Measurements from ENCODE around the gene CLCN3.

Gene CLCN3

DNA sequence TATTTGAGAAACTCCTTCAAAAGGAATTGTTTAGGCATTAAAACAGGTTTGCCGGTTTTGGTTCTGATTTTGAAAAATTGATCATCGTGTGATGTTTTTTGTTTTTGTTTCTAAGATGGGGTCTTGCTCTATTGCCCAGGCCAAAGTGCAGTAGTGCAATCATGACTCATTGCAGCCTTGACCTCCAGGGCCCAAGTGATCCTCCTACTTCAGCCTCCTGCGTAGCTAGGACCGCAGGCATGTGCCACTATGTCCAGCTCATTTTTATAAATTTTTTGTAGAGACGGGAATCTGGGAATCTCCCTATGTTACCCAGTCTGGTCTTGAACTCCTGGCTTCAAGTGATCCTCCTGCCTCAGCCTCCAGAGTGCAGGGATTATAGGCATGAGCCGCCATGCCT lies 35.0 kb downstream of the CLCN3 start:
- Histone ChIP-seq H3K27me3 (peaks cover 0 to 20% (median 11%) of the 10 kb centered on the region in 11 experiments; a peak in 19 of 22 replicates), H3K4me3 (no peak overlapping the region), H4K20me1 (peaks cover 0 to 45% (median 7%) of the 10 kb centered on the region in 11 experiments; a peak in 8 of 22 replicates), H3K36me3 (peaks cover 0 to 20% (median 10%) of the 10 kb centered on the region in 11 experiments; a peak in 14 of 22 replicates), H3K4me1 (peaks cover 3 to 12% (median 7%) of the 10 kb centered on the region in 10 experiments; a peak in 15 of 20 replicates), H3K9me3 (replicated peaks in 1 of 11) (0 out of 22 replicates have a peak, but pooled peaks cover 0 to 3% (median 0%) of the 10 kb centered on the region in 11 experiments), H3K27ac (no peak overlapping the region), H3K9ac (no peak overlapping the region), H3K4me2 (no peak overlapping the region)
- TF ChIP-seq Cebpa-rat (IDR thresholded peaks at IDR 0.05) = no peak

DNA sequence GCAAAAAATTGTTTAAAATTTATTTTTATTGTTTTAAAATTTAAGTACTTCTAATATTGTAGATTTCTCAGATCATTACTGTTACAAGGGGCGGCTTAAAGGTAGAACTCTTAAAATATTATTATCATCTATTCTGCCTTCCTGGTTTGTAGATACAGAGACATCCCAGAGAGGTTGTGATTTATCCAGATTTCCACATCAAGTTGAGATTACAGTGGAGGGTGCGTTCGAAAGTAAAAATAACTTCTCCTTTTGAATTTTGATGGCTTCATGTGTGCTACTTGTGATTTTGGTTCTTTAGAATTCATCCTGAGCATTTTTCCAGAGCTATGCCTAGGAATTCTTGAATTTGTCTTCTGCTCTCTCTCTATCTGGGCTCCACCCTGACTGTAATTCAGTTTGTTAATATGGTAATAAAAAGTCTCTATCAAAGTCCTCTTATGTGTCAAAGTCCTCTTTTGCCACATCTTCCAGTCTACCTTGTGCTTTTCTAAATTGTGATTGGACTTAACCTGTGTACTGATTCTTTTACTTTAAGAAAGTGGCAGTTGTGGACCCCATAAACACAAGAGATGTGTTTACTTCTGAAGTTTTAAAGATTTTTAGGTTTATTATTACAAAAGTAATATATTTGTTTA lies 37.2 kb downstream of the CLCN3 start:
- Histone ChIP-seq H3K9ac (no peak overlapping the region), H3K4me3 (no peak overlapping the region), H3K36me3 (peaks cover 0 to 16% (median 9%) of the 10 kb centered on the region in 11 experiments; a peak in 13 of 22 replicates), H3K9me3 (replicated peaks in 1 of 11) (0 out of 22 replicates have a peak, but pooled peaks cover 0 to 3% (median 0%) of the 10 kb centered on the region in 11 experiments), H3K27me3 (peaks cover 0 to 28% (median 15%) of the 10 kb centered on the region in 11 experiments; a peak in 19 of 22 replicates), H3K4me2 (no peak overlapping the region), H3K27ac (no peak overlapping the region), H3K4me1 (peaks cover 3 to 20% (median 10%) of the 10 kb centered on the region in 10 experiments; a peak in 15 of 20 replicates), H4K20me1 (peaks cover 0 to 52% (median 7%) of the 10 kb centered on the region in 11 experiments; a peak in 9 of 22 replicates)
- no peak for TF ChIP-seq Cebpa-rat (IDR thresholded peaks at IDR 0.05)

DNA sequence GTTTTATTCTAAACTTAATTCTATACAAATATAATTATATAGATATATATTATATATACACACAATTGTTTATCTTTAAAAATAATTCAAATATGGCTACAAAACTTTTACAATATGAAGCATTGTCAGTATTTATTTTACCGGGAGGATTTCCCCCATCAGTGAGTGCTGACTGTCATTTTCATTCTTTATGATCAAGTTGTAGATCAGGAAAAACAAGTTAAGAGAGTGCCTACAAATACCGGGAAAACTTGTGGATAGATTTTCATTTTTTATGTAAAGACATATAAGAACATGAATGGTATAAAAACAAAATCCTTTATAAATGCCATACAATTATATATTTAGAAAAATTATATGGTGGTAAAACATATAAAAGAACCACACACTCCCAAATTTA lies 37.8 kb downstream of the CLCN3 start:
- no peak overlapping the region for H3K27ac ChIP-seq

DNA sequence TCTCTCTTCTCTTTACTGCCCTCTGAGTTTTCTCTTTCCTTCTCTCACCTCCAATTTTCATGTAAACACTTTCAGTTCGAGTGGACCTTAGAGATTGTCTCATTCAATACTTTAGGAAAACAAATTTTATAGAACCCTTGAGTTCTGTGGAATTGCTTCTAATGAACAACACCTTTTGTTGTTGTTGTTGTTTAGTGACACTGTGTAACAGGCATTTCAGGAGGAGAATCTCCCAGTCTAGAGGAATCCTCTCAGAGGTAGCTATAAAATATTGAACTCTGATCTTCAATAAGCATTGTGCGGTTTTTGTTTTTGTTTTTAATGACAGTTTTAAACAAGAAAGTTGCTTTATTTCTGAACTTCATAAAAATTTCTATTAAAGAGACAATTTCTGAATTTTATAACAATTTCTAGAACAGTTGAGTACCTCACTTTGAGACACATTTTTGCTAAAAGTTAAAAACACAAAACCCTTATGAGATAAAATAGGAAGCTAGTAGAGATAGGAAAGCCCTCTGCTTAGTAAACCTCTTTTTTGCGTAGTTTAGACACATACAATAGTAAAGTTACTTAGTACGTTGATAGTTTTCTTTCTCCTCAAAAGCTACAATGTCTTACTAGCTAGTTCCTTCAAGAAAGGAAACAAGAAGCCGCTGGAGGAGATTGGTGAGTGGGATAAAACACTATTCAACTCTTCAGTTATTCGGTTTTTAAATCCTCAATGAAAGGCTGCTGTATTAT lies 38.8 kb downstream of the CLCN3 start:
- TF ChIP-seq Cebpa-rat (IDR thresholded peaks at IDR 0.05) = no peak
- Histone ChIP-seq H3K4me3 (no peak overlapping the region), H3K9ac (no peak overlapping the region), H3K9me3 (replicated peaks in 1 of 11) (0 out of 22 replicates have a peak, but pooled peaks cover 0 to 3% (median 0%) of the 10 kb centered on the region in 11 experiments), H3K36me3 (peaks cover 0 to 11% (median 8%) of the 10 kb centered on the region in 11 experiments; a peak in 11 of 22 replicates), H3K27ac (peak overlapping the region in 1 of 11 experiments; percentile 10; a peak in 1 of 22 replicates), H3K4me1 (peaks cover 3 to 22% (median 11%) of the 10 kb centered on the region in 10 experiments; a peak in 15 of 20 replicates), H4K20me1 (peaks cover 0 to 54% (median 9%) of the 10 kb centered on the region in 11 experiments; a peak in 9 of 22 replicates), H3K27me3 (peaks cover 0 to 28% (median 15%) of the 10 kb centered on the region in 11 experiments; a peak in 19 of 22 replicates), H3K4me2 (peak overlapping the region in 1 of 11 experiments; percentile 58; a peak in 2 of 22 replicates)

More for the DNA sequence above, 37.8 kb downstream of the CLCN3 start:
- H3K9me3 ChIP-seq (replicated peaks in 1 of 11) = 0 out of 22 replicates have a peak, but pooled peaks cover 0 to 3% (median 0%) of the 10 kb centered on the region in 11 experiments
- H3K4me3 ChIP-seq = no peak overlapping the region
- peaks cover 0 to 14% (median 8%) of the 10 kb centered on the region in 11 experiments; a peak in 11 of 22 replicates for H3K36me3 ChIP-seq
- peaks cover 0 to 28% (median 15%) of the 10 kb centered on the region in 11 experiments; a peak in 19 of 22 replicates for H3K27me3 ChIP-seq
- no peak overlapping the region for H3K4me2 ChIP-seq
- peaks cover 0 to 52% (median 7%) of the 10 kb centered on the region in 11 experiments; a peak in 9 of 22 replicates for H4K20me1 ChIP-seq
- peaks cover 3 to 20% (median 10%) of the 10 kb centered on the region in 10 experiments; a peak in 15 of 20 replicates for H3K4me1 ChIP-seq
- TF ChIP-seq Cebpa-rat (IDR thresholded peaks at IDR 0.05) = no peak
- no peak overlapping the region for H3K9ac ChIP-seq

DNA sequence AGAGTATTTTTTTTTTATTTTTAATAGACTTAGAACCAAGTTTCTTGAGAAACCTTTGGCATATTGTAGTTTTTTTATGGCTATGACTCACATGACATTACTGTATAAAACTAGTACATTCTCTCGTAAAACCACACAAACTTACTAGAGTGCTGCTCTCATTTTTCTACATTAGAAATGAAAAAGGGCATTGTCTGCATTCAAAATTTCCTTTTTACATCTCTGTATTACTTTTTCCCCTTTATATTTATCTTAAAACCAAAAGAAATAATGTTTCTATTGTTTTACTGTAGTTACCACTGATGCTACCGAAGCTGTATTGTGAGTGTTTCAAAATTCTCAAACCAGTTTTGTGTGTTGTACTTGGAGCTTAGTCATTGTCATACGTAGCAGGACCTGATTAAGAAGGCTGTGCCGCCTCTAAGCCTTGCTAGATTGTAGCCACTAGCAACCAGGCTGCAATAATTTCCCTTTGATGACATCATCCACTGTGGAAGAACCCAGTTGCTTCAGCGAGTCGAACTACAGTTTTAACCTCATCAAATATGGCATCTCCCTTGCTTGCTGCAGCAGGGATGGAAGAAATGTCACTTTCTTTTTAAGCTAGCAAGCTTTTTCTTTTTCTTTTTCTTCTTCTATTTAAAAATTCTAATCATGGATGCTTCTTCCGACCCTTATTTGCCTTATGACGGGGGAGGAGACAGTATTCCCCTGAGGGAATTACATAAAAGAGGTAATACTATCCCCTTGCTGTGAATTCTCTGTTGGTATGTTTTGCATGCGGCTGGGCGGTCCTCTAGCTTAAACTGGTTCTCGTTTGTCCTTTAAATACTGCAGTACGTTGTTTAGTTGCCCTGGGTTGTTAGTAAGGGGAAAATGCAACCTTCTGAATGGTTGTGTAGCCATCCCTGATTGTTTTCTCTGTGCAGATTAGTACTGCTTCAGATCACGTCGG lies 39.6 kb downstream of the CLCN3 start:
- H3K9ac ChIP-seq = no peak overlapping the region

DNA sequence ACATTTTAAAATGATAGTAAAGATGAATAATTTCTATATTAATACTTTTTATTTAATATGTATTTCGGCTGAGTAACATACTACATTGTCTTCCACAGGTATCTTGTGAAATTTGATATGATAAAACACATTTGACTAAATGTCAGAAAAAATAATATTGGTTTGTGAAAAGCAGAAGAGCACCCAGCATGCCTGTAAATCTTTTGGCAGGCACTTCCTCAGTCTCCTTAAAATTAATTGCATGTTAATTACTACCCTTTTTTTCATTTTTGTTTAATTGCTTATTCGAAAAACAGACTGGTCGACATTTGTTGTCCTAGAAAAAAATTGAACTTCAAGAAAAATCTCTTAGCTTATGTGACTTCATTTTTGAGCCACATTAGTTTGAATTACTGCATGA lies 40.6 kb downstream of the CLCN3 start:
- H3K9me3 ChIP-seq (replicated peaks in 1 of 11) = no peaks in the 10 kb centered on the region
- no peak for TF ChIP-seq Cebpa-rat (IDR thresholded peaks at IDR 0.05)
- peak overlapping the region in 2 of 11 experiments; percentile 64 to 69; a peak in 3 of 22 replicates for H3K4me2 ChIP-seq
- H3K27me3 ChIP-seq = peaks cover 0 to 28% (median 15%) of the 10 kb centered on the region in 11 experiments; a peak in 19 of 22 replicates
- no peak overlapping the region for H3K9ac ChIP-seq
- peaks cover 7 to 35% (median 17%) of the 10 kb centered on the region in 10 experiments; a peak in 16 of 20 replicates for H3K4me1 ChIP-seq
- H3K4me3 ChIP-seq = no peak overlapping the region
- H4K20me1 ChIP-seq = peaks cover 0 to 51% (median 10%) of the 10 kb centered on the region in 11 experiments; a peak in 9 of 22 replicates
- peaks cover 0 to 11% (median 4%) of the 10 kb centered on the region in 11 experiments; a peak in 8 of 22 replicates for H3K36me3 ChIP-seq
- no peak overlapping the region for H3K27ac ChIP-seq

More for the DNA sequence above, 39.6 kb downstream of the CLCN3 start:
- H3K36me3 ChIP-seq = peaks cover 0 to 11% (median 8%) of the 10 kb centered on the region in 11 experiments; a peak in 11 of 22 replicates
- H3K4me2 ChIP-seq = peak overlapping the region; percentile 16 to 69 (median 50)
- peaks cover 4 to 30% (median 15%) of the 10 kb centered on the region in 10 experiments; a peak in 16 of 20 replicates for H3K4me1 ChIP-seq
- H3K27ac ChIP-seq = peak overlapping the region in 1 of 11 experiments; percentile 10; a peak in 1 of 22 replicates
- TF ChIP-seq Cebpa-rat (IDR thresholded peaks at IDR 0.05) = peak in 1 of 11 experiments; percentile 51; a peak in 1 of 22 replicates
- 0 out of 22 replicates have a peak, but pooled peaks cover 0 to 3% (median 0%) of the 10 kb centered on the region in 11 experiments for H3K9me3 ChIP-seq (replicated peaks in 1 of 11)
- peaks cover 0 to 53% (median 10%) of the 10 kb centered on the region in 11 experiments; a peak in 9 of 22 replicates for H4K20me1 ChIP-seq
- H3K4me3 ChIP-seq = 0 out of 20 replicates have a peak overlapping the region, but pooled peaks of 1 of the 10 experiments have one; percentile 2
- H3K27me3 ChIP-seq = peaks cover 0 to 28% (median 15%) of the 10 kb centered on the region in 11 experiments; a peak in 19 of 22 replicates

DNA sequence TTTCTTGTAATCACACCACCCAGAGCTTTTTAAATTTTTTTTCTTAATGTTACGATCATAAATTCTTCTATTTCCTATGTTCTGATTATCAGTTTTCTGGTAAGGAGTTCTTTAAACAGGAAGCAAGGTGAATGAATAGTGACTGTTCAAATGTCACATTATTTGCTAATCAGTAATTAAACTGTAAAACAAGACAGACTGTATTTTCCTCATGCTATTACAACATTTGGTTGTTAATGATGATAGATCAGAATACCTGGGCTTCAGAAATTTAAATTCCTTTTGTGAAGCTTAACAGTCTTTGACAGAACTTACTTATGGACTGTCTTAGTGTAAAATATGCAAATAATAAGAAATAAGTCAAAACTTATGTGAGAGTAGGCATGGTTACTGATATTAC lies 41.4 kb downstream of the CLCN3 start:
- peaks cover 0 to 7% (median 6%) of the 10 kb centered on the region in 11 experiments; a peak in 12 of 22 replicates for H3K9me3 ChIP-seq (replicated peaks in 1 of 11)
- no peak overlapping the region for H3K9ac ChIP-seq
- peaks cover 0 to 28% (median 15%) of the 10 kb centered on the region in 11 experiments; a peak in 19 of 22 replicates for H3K27me3 ChIP-seq
- peaks cover 7 to 35% (median 17%) of the 10 kb centered on the region in 10 experiments; a peak in 16 of 20 replicates for H3K4me1 ChIP-seq
- peaks cover 0 to 12% (median 6%) of the 10 kb centered on the region in 11 experiments; a peak in 5 of 22 replicates for H3K36me3 ChIP-seq
- no peak overlapping the region for H3K4me2 ChIP-seq
- no peak for TF ChIP-seq Cebpa-rat (IDR thresholded peaks at IDR 0.05)
- no peak overlapping the region for H3K27ac ChIP-seq
- no peak overlapping the region for H3K4me3 ChIP-seq
- peaks cover 0 to 47% (median 10%) of the 10 kb centered on the region in 11 experiments; a peak in 8 of 22 replicates for H4K20me1 ChIP-seq

All from BLaER1 treated with 17β-estradiol and CSF1 and Interleukin-3, amounts not matched to agents 10 nM and 100 nM (cell line).